HG03060 (cell line): Measurements from ENCODE around the gene GIMAP4.
"Not testable (repeated sequence)": the region's sequence is repeated elsewhere in the genome, so short reads cannot be mapped to it uniquely, and the experiment has no call there.

Experiments used
- ATAC-seq: cut with Tn5 transposase; IDR thresholded peaks from one replicate; pipeline ENCODE4 v1.9.1; 2021; ENCODE audit warnings: low read depth, moderate number of reproducible peaks; ENCODE audit not compliant: unreplicated experiment

GIMAP4 gene

GRCh38 chr7:150579979-150580637 is 12.9 kb downstream of the GIMAP4 start:
- ATAC-seq = not testable (repeated sequence)

- no peak for ATAC-seq
Measured at GRCh38 chr7:150580638-150581394, 13.6 kb downstream of the GIMAP4 start.

- no peak for ATAC-seq
Measured at GRCh38 chr7:150585199-150585598, 18.0 kb downstream of the GIMAP4 start.

- ATAC-seq = no peak
Measured at GRCh38 chr7:150586068-150586784, 19.0 kb downstream of the GIMAP4 start.

- no peak for ATAC-seq
Measured at GRCh38 chr7:150586785-150587152, 19.6 kb downstream of the GIMAP4 start.

GRCh38 chr7:150587551-150587950 is 20.4 kb downstream of the GIMAP4 start:
- no peak for ATAC-seq

GRCh38 chr7:150594805-150595204 is 27.6 kb downstream of the GIMAP4 start:
- no peak for ATAC-seq

GRCh38 chr7:150595361-150595760 is 28.2 kb downstream of the GIMAP4 start:
- ATAC-seq = no peak

GRCh38 chr7:150603600-150603999 is 36.4 kb downstream of the GIMAP4 start:
- ATAC-seq = not testable (repeated sequence)

GRCh38 chr7:150610233-150610632 is 43.0 kb downstream of the GIMAP4 start:
- ATAC-seq = no peak

GRCh38 chr7:150612925-150613324 is 45.7 kb downstream of the GIMAP4 start:
- no peak for ATAC-seq

- ATAC-seq = no peak
Measured at GRCh38 chr7:150613880-150614279, 46.7 kb downstream of the GIMAP4 start.

- ATAC-seq = not testable (repeated sequence)
Measured at GRCh38 chr7:150614426-150614825, 47.2 kb downstream of the GIMAP4 start.

- not testable (repeated sequence) for ATAC-seq
Measured at GRCh38 chr7:150615221-150615755, 48.1 kb downstream of the GIMAP4 start.

GRCh38 chr7:150620061-150620460 is 52.9 kb downstream of the GIMAP4 start:
- no peak for ATAC-seq

GRCh38 chr7:150620617-150621371 is 53.6 kb downstream of the GIMAP4 start:
- ATAC-seq = no peak

- no peak for ATAC-seq
Measured at GRCh38 chr7:150621376-150621775, 54.2 kb downstream of the GIMAP4 start.
